Activated CD4-positive, alpha-beta memory T cell treated with anti-CD3 and anti-CD28 coated beads for 36 hours (primary cell): ENCODE data around the gene MB. TPM values are rescaled to one million over a fixed set of nuclear protein-coding genes. Genes with fewer than 3 reads are reported as not detected.

ENCODE experiments used
- CTCF ChIA-PET: fragments of 350-600 bp; sonication (Branson Sonifier 250); formaldehyde crosslinking; loops from one replicate; lab custom pipeline; 2021; ENCODE audit warnings: antibody characterized with exemption, inconsistent platforms; lab: Charles Lee
- POLR2A ChIA-PET: fragments of 350-600 bp; sonication (Branson Sonifier 250); formaldehyde crosslinking; loops from one replicate; lab custom pipeline; 2021; ENCODE audit warnings: antibody characterized with exemption; lab: Charles Lee
- DNase-seq: peaks from one replicate; pipeline ENCODE4 v3.0.0-alpha.2; 2020
- H3K27ac Mint-ChIP-seq: one replicate; pipeline ENCODE4 v1.8.0; 2021; ENCODE audit warnings: mixed read lengths
- H3K27me3 Mint-ChIP-seq: one replicate; pipeline ENCODE4 v1.8.0; 2021; ENCODE audit warnings: mixed read lengths
- H3K36me3 Mint-ChIP-seq: one replicate; pipeline ENCODE4 v1.8.0; 2021; ENCODE audit warnings: mixed read lengths
- H3K4me1 Mint-ChIP-seq: one replicate; pipeline ENCODE4 v1.8.0; 2021; ENCODE audit warnings: low read depth, mixed read lengths
- H3K4me3 Mint-ChIP-seq: one replicate; pipeline ENCODE4 v1.8.0; 2021; ENCODE audit warnings: mild to moderate bottlenecking, mixed read lengths
- H3K9me3 Mint-ChIP-seq: one replicate; pipeline ENCODE4 v1.8.0; 2021; ENCODE audit warnings: mixed read lengths
- intact Hi-C: fragments of 100-400 bp; cut with micrococcal nuclease; formaldehyde crosslinking; loops from one replicate; pipeline ENCODE4 v1.15.1; 2023
- total RNA-seq, 2 experiments: library from RNA; stranded (reverse); gene quantifications; one replicate each; pipeline ENCODE4 v1.2.3, GENCODE V29; 2021

MB gene
- total RNA-seq, 2 experiments from 2014 or later, result not detected

- Mint-ChIP-seq H3K4me1 (peaks cover 3% of the 10 kb centered on the region), H3K9me3 (no peaks in the 10 kb centered on the region), H3K27me3 (peaks cover 8% of the 10 kb centered on the region), H3K36me3 (no peaks in the 10 kb centered on the region), H3K27ac (no peak overlapping the region), H3K4me3 (no peak overlapping the region)
- CTCF ChIA-PET, result no interaction called here
- intact Hi-C loops, result no loop called here
- POLR2A ChIA-PET, result no interaction called here
- peak; percentile 14 for DNase-seq
Measured at GRCh38 chr22:35601743-35602615, 15.2 kb downstream of the MB start.

DNA sequence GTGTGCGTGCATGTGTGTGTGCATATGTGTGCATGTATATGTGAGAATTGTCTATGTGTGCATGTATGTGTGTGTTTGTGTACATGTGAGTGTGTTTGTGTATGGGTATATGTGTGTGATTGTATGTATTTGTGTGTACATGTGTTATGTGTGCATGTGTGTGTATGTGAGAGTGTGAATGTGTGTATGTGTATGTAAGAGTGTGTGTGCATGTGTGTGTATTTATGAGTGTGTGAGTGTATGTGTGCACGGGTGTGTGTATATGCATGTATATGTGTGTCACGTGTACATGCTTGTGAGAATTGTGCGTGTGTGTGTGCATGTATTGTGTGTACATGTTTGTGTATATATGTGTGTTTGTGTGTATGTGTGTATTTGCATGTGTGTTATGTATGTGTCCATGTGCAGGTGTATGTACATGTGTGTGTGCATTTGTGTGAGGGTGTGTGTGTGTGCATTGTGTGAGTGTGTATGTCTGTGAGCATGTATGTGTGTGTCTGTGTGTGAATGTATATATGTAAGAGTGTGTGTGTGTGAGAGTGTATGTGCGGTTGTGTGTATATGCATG is 16.0 kb downstream of the MB start:
- DNase-seq, result no peak
- peaks cover 5% of the 10 kb centered on the region for H3K27me3 Mint-ChIP-seq
- no peak overlapping the region for H3K4me3 Mint-ChIP-seq
- POLR2A ChIA-PET, result no interaction called here
- no peaks in the 10 kb centered on the region for H3K36me3 Mint-ChIP-seq
- H3K9me3 Mint-ChIP-seq, result no peaks in the 10 kb centered on the region
- H3K27ac Mint-ChIP-seq, result no peak overlapping the region
- H3K4me1 Mint-ChIP-seq, result peaks cover 3% of the 10 kb centered on the region
- CTCF ChIA-PET, result no interaction called here
- intact Hi-C loops, result no loop called here

DNA sequence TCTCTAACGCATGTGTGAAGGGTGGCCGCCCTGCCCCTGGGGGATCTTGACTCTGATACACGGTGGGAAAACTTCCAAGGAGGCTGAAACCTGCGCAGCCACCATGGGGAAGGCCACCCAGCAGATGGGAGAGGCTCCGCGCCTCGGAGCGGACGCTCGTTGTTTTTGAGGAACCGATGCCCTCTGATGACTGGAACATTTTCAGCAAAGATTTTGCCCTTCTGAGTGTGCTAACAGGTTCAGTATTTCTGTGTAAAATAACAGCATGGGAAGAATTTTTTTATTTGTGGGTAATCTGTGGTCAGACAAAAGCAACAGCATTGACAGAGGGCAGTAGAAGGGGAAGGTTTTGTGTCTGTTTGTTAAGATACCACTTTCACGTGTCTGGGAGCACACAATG is 16.7 kb downstream of the MB start:
- intact Hi-C loops, result no loop called here
- Mint-ChIP-seq H3K27me3 (peaks cover 2% of the 10 kb centered on the region), H3K36me3 (no peaks in the 10 kb centered on the region), H3K9me3 (no peaks in the 10 kb centered on the region), H3K4me3 (no peak overlapping the region), H3K4me1 (peaks cover 3% of the 10 kb centered on the region), H3K27ac (no peak overlapping the region)
- ChIA-PET POLR2A (no interaction called here), CTCF (no interaction called here)
- no peak for DNase-seq

DNA sequence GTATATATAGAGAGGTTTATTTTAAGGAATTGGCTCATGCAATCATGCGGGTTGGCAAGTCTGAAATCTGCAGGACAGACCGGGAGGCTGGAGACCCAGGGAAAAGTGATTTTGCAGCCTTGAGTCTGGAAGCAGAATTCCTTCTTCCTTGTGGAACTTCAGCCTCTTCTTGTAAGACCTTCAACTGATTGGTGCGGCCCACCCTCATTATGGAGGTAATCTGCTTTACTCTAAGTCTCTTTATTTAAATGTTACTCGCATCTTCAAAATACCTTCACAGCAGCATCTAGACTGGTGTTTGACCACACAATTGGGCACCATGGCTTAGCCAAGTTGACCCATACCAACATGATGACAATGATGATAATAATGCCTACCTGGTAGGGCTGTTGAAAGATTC is 17.8 kb downstream of the MB start:
- Mint-ChIP-seq H3K27me3 (no peaks in the 10 kb centered on the region), H3K9me3 (no peaks in the 10 kb centered on the region), H3K36me3 (no peaks in the 10 kb centered on the region), H3K4me3 (no peak overlapping the region), H3K4me1 (no peaks in the 10 kb centered on the region), H3K27ac (no peak overlapping the region)
- intact Hi-C loops, result no loop called here
- ChIA-PET CTCF (no interaction called here), POLR2A (no interaction called here)
- DNase-seq, result no peak

GRCh38 chr22:35598396-35598710 is 18.8 kb downstream of the MB start:
- ChIA-PET CTCF (interaction anchor here (0.6 kb wide), 1 partner anchor 13 kb away, joined by 3 read pairs; no protein-coding TSS in a partner anchor), POLR2A (interaction anchor here (1.2 kb wide), 1 partner anchor 168 kb away, joined by 4 read pairs; no protein-coding TSS in a partner anchor)
- H3K27me3 Mint-ChIP-seq, result no peaks in the 10 kb centered on the region
- no peaks in the 10 kb centered on the region for H3K9me3 Mint-ChIP-seq
- no peak for DNase-seq
- no peaks in the 10 kb centered on the region for H3K4me1 Mint-ChIP-seq
- intact Hi-C loops, result no loop called here
- H3K4me3 Mint-ChIP-seq, result no peak overlapping the region
- no peak overlapping the region for H3K27ac Mint-ChIP-seq
- H3K36me3 Mint-ChIP-seq, result no peaks in the 10 kb centered on the region

GRCh38 chr22:35597692-35598395 is 19.3 kb downstream of the MB start:
- no peak for DNase-seq
- Mint-ChIP-seq H3K9me3 (no peaks in the 10 kb centered on the region), H3K36me3 (no peaks in the 10 kb centered on the region), H3K4me3 (no peak overlapping the region), H3K4me1 (no peaks in the 10 kb centered on the region), H3K27ac (no peak overlapping the region), H3K27me3 (no peaks in the 10 kb centered on the region)
- intact Hi-C loops, result no loop called here
- ChIA-PET CTCF (interaction anchor here (0.6 kb wide), 1 partner anchor 14 kb away, joined by 3 read pairs; no protein-coding TSS in a partner anchor), POLR2A (interaction anchor here (1.2 kb wide), 1 partner anchor 167 kb away, joined by 4 read pairs; no protein-coding TSS in a partner anchor)

DNA sequence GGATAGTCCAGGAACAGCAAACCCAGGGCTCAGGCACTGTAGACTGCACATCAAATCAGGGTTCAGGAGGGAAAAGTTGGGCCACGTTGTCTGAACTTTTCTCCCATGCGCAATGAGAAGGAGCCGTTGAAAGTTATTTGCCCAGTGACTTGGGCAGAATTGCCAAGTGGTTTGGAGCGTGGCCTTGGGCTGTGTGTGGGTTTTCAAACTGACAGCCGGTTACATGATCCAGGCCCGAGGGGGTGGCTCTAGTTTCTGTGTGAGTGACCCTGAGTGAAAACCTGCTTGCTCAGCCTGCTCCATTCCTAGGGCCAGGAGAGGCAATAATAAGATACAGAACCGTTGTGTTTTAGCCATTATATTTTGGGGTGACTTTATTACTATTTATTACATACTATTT is 20.3 kb downstream of the MB start:
- intact Hi-C loops, result no loop called here
- no peaks in the 10 kb centered on the region for H3K4me1 Mint-ChIP-seq
- no peaks in the 10 kb centered on the region for H3K9me3 Mint-ChIP-seq
- H3K27ac Mint-ChIP-seq, result no peak overlapping the region
- POLR2A ChIA-PET, result no interaction called here
- H3K4me3 Mint-ChIP-seq, result no peak overlapping the region
- CTCF ChIA-PET, result no interaction called here
- DNase-seq, result no peak
- no peaks in the 10 kb centered on the region for H3K36me3 Mint-ChIP-seq
- H3K27me3 Mint-ChIP-seq, result no peaks in the 10 kb centered on the region

GRCh38 chr22:35594686-35595085 is 22.4 kb downstream of the MB start:
- Mint-ChIP-seq H3K27ac (no peak overlapping the region), H3K36me3 (no peaks in the 10 kb centered on the region), H3K27me3 (no peaks in the 10 kb centered on the region), H3K9me3 (no peaks in the 10 kb centered on the region), H3K4me3 (no peak overlapping the region), H3K4me1 (no peaks in the 10 kb centered on the region)
- DNase-seq, result no peak
- intact Hi-C loops, result no loop called here
- POLR2A ChIA-PET, result no interaction called here
- CTCF ChIA-PET, result no interaction called here

GRCh38 chr22:35593891-35594470 is 23.1 kb downstream of the MB start:
- no peak overlapping the region for H3K4me3 Mint-ChIP-seq
- no peaks in the 10 kb centered on the region for H3K36me3 Mint-ChIP-seq
- H3K4me1 Mint-ChIP-seq, result no peaks in the 10 kb centered on the region
- no peaks in the 10 kb centered on the region for H3K27me3 Mint-ChIP-seq
- ChIA-PET CTCF (no interaction called here), POLR2A (no interaction called here)
- H3K27ac Mint-ChIP-seq, result no peak overlapping the region
- intact Hi-C loops, result no loop called here
- no peak for DNase-seq
- no peaks in the 10 kb centered on the region for H3K9me3 Mint-ChIP-seq

- intact Hi-C loops, result no loop called here
- Mint-ChIP-seq H3K4me3 (no peak overlapping the region), H3K27me3 (no peaks in the 10 kb centered on the region), H3K9me3 (no peaks in the 10 kb centered on the region), H3K4me1 (no peaks in the 10 kb centered on the region), H3K27ac (no peak overlapping the region), H3K36me3 (no peaks in the 10 kb centered on the region)
- ChIA-PET CTCF (no interaction called here), POLR2A (no interaction called here)
- no peak for DNase-seq
Measured at GRCh38 chr22:35593071-35593890, 23.8 kb downstream of the MB start.

GRCh38 chr22:35592418-35592967 is 24.6 kb downstream of the MB start:
- no peaks in the 10 kb centered on the region for H3K4me1 Mint-ChIP-seq
- H3K4me3 Mint-ChIP-seq, result no peak overlapping the region
- H3K27me3 Mint-ChIP-seq, result no peaks in the 10 kb centered on the region
- H3K36me3 Mint-ChIP-seq, result no peaks in the 10 kb centered on the region
- CTCF ChIA-PET, result interaction anchor here (1.4 kb wide), 1 partner anchor 9 kb away, joined by 3 read pairs; no protein-coding TSS in a partner anchor
- no peaks in the 10 kb centered on the region for H3K9me3 Mint-ChIP-seq
- DNase-seq, result no peak
- intact Hi-C loops, result no loop called here
- H3K27ac Mint-ChIP-seq, result no peak overlapping the region
- POLR2A ChIA-PET, result no interaction called here
